ENCODE measurements around the gene PYGB. TPM values are rescaled to one million over a fixed set of nuclear protein-coding genes. Genes with fewer than 3 reads are reported as not detected.
"Not testable (repeated sequence)": the region's sequence is repeated elsewhere in the genome, so short reads cannot be mapped to it uniquely, and the experiment has no call there.

The PYGB gene
- total RNA-seq, 1 donor from 2014 or later: 31.2 TPM

DNA sequence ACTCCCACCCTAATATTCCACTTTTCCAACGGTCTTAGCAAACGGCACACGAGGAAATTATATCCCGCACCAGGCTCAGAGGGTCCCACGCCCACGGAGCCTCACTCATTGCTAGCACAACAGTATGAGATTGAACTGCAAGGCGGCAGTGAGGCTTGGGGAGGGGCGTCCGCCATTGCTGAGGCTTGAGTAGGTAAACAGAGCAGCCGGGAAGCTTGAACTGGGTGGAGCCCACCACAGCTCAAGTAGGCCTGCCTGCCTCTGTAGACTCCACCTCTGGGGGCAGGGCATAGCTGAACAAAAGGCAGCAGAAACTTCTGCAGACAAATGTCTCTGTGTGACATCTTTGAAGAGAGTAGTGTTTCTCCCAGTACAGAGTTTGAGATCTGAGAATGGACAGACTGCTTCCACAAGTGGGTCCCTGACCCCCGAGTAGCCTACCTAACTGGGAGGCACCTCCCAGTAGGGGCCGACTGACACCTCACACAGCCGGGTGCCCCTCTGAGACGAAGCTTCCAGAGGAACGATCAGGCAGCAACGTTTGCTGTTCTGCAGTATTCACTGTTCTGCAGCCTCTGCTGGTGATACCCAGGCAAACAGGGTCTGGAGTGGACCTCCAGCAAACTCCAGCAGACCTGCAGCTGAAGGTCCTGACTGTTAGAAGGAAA, 13.0 kb downstream of the PYGB start:
- intact Hi-C loops (cut with micrococcal nuclease): not testable (repeated sequence)

GRCh38 chr20:25269057-25269832, 21.4 kb downstream of the PYGB start:
- intact Hi-C loops (cut with micrococcal nuclease): no loop called here

DNA sequence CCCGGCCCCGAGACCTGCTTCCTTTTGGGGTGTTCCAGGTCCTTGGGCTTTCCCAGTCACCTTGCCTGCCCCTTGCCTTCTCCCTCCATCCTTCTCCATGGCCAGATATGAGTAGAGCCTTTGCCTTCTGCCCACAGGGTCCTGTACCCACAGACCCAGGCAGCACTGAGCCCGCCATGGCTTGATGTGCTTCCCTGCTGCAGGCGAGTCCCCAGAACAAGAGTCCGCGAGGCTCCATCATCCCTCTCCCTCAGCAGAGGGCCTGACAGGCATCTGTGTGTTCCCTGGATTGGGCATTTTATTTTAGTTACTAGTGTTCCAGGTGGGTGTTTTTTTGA, 21.9 kb downstream of the PYGB start:
- intact Hi-C loops (cut with micrococcal nuclease): no loop called here

- intact Hi-C loops (cut with micrococcal nuclease): no loop called here
Measured at GRCh38 chr20:25270829-25271251, 23.0 kb downstream of the PYGB start.

GRCh38 chr20:25271486-25272222, 23.8 kb downstream of the PYGB start:
- intact Hi-C loops (cut with micrococcal nuclease): no loop called here

DNA sequence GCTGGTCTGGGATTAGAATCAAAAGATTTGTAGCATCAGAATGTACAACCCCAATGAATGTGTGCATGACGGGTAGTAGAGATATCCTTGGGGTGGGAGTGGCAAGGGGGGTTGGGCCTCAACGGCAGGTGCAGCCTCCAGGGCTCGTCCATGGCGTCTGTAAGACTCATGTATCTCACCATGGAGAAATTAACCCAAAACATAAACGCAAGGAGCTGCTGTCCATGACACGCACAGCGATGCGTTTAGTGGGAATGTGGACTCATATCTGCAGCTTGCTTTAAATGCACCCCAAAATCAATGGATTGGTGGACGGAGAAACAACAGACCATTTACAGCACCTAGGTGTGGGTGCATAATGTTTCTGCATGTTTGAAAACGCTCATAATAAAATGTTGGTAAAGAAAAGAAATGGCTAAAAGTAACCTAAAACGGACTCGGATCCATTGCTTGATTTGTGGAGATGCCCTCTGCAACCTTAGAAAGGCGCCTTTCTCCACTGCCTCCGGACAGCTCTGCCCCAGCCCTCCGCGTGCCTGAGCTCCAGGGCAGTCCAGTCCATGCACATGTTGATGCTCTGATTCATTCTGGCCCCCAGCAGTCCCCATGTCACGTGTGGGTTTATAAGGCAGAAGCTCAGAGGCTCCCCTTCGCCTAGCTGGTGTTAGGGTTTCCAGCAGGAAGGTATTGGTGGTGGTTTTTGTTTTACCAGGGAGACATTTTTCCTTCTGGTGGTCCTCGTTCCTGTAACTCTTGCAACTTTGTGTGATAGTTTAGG, 24.5 kb downstream of the PYGB start:
- intact Hi-C loops (cut with micrococcal nuclease): no loop called here

DNA sequence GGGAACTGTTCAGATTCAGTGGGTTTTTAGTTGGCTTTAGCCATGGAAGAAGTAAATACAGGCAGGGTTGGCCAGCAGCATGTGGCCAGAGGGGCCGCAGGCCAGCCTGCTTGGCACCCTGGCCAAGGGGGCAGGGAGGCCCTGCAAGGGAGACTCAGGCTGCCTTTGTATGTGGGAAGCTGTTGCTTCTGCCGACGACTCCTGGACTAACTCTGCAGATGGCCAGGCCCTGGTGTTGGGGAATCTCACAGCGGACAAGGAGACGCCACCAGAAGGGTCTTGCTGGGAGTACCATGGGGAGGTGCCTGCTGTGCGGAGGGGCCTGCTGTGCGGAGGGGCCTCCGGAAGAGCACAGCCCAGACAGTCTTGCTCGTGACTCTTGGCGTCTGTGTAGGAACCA, 25.2 kb downstream of the PYGB start:
- intact Hi-C loops (cut with micrococcal nuclease): no loop called here

DNA sequence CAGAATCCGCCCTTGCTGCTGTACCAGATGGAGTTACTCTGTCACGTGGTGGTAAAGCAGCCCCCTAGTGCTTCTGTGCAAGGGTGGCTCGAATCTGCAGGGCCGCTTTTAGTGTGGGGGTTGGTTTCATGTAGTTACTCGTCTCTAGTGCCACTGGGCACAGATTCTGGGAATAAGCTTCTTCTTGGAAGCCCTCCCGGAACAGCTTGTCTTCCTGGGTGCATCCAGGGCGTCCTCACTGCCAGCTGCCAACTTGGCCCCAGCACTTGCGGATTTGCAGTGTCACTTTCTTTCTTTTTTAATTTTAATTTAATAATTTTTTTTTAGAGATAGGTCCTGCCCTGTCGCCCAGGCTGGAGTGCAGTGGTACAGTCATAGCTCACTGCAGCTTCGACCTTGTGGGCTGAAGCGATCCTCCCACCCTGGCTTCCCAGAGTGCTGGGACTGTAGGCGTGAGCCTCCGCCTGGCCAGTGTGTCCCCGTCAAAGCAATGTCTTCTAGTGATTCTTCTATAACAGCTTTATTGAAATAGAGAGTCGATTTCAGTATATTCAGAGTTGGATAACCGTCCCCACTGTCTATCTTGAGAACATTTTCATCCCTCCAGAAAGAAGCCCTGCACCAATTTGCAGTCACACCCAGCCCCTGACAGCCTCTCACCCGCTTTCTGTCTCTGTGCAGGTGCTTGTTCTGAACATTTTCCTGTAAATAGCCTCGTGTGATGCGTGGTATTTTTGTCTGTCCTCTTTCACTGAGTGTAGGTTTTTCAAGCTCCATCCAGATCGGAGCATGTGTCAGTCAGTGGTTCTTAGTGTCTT, 25.9 kb downstream of the PYGB start:
- intact Hi-C loops (cut with micrococcal nuclease): no loop called here

GRCh38 chr20:25274481-25274880, 26.6 kb downstream of the PYGB start:
- intact Hi-C loops (cut with micrococcal nuclease): no loop called here

GRCh38 chr20:25274891-25275812, 27.3 kb downstream of the PYGB start:
- intact Hi-C loops (cut with micrococcal nuclease): no loop called here

- intact Hi-C loops (cut with micrococcal nuclease): no loop called here
Measured at GRCh38 chr20:25275813-25276532, 28.1 kb downstream of the PYGB start.

DNA sequence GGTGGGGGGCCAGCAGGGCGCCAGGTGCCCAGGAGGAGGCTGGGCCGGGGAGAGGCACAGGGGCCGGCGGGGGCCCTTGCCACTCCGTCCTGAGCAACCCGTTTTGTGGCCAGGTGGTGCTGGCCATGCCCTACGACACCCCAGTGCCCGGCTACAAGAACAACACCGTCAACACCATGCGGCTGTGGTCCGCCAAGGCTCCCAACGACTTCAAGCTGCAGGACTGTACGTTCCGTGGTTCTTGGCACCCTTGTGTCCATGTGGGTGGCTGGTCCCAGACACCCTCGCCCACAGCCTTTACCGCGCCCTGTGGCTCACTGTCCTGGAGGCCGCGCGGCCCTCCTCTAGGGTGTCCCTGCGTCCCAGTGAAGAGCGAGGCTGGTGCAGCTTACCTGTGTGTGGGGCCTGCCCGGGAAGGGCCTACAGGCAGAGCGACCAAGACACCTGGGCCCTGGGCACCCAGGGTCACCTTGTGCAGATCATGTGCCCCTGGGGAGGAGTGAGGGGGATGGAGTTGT, 28.7 kb downstream of the PYGB start:
- intact Hi-C loops (cut with micrococcal nuclease): no loop called here

GRCh38 chr20:25277051-25277801, 29.3 kb downstream of the PYGB start:
- intact Hi-C loops (cut with micrococcal nuclease): no loop called here

DNA sequence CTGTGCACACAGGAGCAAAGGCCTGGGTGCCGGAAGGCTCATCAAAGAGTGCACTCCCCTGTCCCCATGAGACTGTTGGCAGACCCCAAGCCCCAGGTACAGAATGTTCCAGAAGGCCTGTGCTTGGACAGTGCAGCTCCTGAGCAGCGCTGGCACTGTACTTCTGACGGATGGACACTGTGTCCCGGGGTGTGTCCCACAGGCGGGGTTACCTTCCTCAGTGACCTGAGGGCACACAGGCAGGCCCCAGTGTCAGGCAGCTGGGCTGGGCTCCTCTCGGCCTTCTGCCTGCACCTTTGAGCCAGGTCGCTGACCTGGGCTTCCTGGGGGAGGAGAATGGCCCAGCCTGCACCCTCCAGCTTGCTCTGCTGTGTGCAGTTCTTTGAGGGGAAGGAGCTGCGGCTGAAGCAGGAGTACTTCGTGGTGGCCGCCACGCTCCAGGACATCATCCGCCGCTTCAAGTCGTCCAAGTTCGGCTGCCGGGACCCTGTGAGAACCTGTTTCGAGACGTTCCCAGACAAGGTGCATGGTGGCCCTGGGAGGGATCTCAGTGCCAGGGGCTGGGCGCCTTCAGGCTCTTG, 30.1 kb downstream of the PYGB start:
- intact Hi-C loops (cut with micrococcal nuclease): no loop called here

DNA sequence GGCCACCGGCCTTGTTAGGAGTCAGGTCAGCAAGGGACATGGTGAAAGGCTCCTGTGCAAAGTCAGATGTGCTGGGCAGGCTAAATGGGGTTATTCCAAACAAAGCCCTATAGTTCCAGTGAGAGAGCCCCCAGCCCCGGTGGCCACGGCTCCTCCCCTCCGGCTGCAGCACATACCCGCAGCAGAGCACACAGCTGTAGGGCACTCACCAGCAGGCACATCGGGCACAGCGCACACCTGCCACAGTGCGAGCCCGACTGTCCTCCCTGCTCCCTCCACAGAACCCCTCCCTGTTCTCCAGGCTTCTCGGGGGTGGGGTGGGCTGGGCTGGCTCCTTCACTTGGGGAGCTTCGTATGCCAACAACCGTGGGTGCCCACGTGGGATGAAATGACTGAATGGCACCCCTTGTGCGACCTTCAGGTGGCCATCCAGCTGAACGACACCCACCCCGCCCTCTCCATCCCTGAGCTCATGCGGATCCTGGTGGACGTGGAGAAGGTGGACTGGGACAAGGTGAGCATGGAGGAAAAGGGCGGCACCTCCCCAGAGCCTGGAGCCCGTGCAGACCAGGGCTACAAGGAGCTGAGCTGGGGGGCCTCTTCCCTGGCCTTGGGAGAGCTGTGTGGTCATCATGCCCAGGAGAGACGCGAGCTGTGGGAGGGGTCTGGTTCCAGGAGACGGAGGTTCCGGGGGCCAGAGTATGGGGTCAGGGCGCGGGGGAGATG, 30.9 kb downstream of the PYGB start:
- intact Hi-C loops (cut with micrococcal nuclease): no loop called here

GRCh38 chr20:25279403-25279802, 31.5 kb downstream of the PYGB start:
- intact Hi-C loops (cut with micrococcal nuclease): no loop called here

DNA sequence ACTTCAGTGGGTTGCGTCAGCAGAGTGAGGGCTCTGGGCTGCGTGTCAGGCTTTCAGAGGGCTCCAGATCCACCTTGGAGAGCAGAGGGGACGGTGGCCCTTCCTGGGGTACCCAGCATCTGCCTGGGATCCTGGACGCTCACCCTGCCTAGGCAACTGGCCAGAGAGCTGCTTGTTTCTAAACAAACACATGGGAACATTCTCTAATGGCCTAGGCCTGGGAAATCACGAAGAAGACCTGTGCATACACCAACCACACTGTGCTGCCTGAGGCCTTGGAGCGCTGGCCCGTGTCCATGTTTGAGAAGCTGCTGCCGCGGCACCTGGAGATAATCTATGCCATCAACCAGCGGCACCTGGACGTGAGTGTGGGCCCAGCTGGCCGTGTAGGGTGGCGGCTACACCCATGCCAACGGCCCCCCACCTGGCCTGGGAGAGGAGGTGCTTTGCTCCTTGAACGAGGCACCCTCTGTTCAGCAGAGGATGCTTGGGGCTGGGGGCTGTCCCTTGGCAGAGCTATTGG, 32.2 kb downstream of the PYGB start:
- intact Hi-C loops (cut with micrococcal nuclease): no loop called here

Measured in T-helper 1 cell treated with Interleukin-12 subunit alpha and Interleukin-12 subunit beta and Interleukin-4 antibody, amounts not matched to agents 30 ng/mL and 1 ng/mL, for 36 hours (primary cell).